Gastrocnemius medialis (tissue), 4 donors: ENCODE measurements around the gene LMTK3. TPM values are rescaled to one million over a fixed set of nuclear protein-coding genes. Genes with fewer than 3 reads are reported as not detected.

Source experiments
- ATAC-seq, 2 donors: fragments of 150-250 bp; one replicate each; pipeline ENCODE4 v1.9.1; 2016
- DNase-seq, 2 donors: peaks; one replicate each; pipeline ENCODE4 v3.0.0-alpha.2; 2019
- H3K27ac ChIP-seq, 4 donors: fragments of 200-600 bp; sonication (generic); 1 replicate in 1 of 4; 2 replicates in 3 of 4; pipeline ENCODE4 v1.5.1; 2016 to 2018; ENCODE audit warnings: mild to moderate bottlenecking in 2 of 4, moderate library complexity in 1 of 4
- H3K27me3 ChIP-seq, 3 donors: fragments of 200-600 bp; sonication (generic) in 2 of 3; 1 replicate in 1 of 3; 2 replicates in 2 of 3; pipeline versions ENCODE4 v1.5.1 to v1.6.0; 2016 to 2019; ENCODE audit warnings: mild to moderate bottlenecking in 1 of 3, moderate library complexity in 1 of 3
- H3K36me3 ChIP-seq, 2 donors: fragments of 200-600 bp; sonication (generic) in 1 of 2; one replicate each; pipeline ENCODE4 v1.5.1; 2017 to 2018
- H3K4me1 ChIP-seq, 2 donors: fragments of 200-600 bp; sonication (generic) in 1 of 2; one replicate each; pipeline ENCODE4 v1.5.1; 2016 to 2017; ENCODE audit warnings: mild to moderate bottlenecking in 2 of 2
- H3K4me3 ChIP-seq, 4 donors: fragments of 200-600 bp; sonication (generic) in 3 of 4; 1 replicate in 1 of 4; 2 replicates in 3 of 4; pipeline ENCODE4 v1.5.1; 2016 to 2019; ENCODE audit warnings: mild to moderate bottlenecking in 2 of 4
- H3K9me3 ChIP-seq, 3 donors: fragments of 200-600 bp; sonication (generic) in 2 of 3; 1 replicate in 1 of 3; 2 replicates in 2 of 3; pipeline ENCODE4 v1.5.1; 2016 to 2019
- POLR2A ChIP-seq, 2 donors: fragments of 450-650 bp; IDR thresholded peaks; one replicate each; pipeline ENCODE4 v1.6.1; 2017; ENCODE audit warnings: antibody characterized with exemption in 2 of 2, mild to moderate bottlenecking in 2 of 2, moderate library complexity in 2 of 2
- in situ Hi-C, 4 donors: fragments of 200-750 bp; cut with MboI; loops; one replicate each; pipeline versions ENCODE4 v1.15.0 to v1.8.0; 2017; ENCODE audit warnings: low sequenced_read_pairs in 4 of 4
- intact Hi-C: fragments of 100-400 bp; cut with DNase I; formaldehyde crosslinking; loops from one replicate; pipeline ENCODE4 v1.15.1; 2023; ENCODE audit warnings: low total_unique reads
- total RNA-seq, 4 donors: library from RNA; depleted of rRNA; stranded (reverse); fragments of >200 nt; gene quantifications; one replicate each; pipeline versions ENCODE4 v1.1.0 to v1.2.3, GENCODE V29; 2016
- TF ChIP-seq, protein P1 (sequence below), 5 experiments: fragments of 450-650 bp in 3 of 5; fragments of 200-600 bp in 2 of 5; sonication (generic) in 2 of 5; IDR thresholded peaks in 4 of 5; conservative IDR thresholded peaks in 1 of 5; 1 replicate in 4 of 5; 2 replicates in 1 of 5; pipeline ENCODE4 v1.5.1; 2016 to 2019; ENCODE audit warnings: antibody characterized with exemption in 5 of 5, mild to moderate bottlenecking in 3 of 5, moderate library complexity in 3 of 5

LMTK3 gene
- total RNA-seq, 4 donors from 2014 or later: not detected

- Histone ChIP-seq H3K27ac (peak overlapping the region; percentile 87 to 92 (median 90)), H3K9me3 (no peaks in the 10 kb centered on the region), H3K4me3 (peak overlapping the region; percentile 93 to 98 (median 96)), H3K27me3 (peaks cover 25 to 36% (median 32%) of the 10 kb centered on the region in 3 donors), H3K4me1 (peaks cover 18 to 22% of the 10 kb centered on the region in 2 donors), H3K36me3 (peaks cover 0 to 31% of the 10 kb centered on the region in 2 donors)
- in situ Hi-C loops: no loop called here
- TF ChIP-seq POLR2A (IDR thresholded peaks at IDR 0.05): no peak
- TF ChIP-seq, protein P1, sequence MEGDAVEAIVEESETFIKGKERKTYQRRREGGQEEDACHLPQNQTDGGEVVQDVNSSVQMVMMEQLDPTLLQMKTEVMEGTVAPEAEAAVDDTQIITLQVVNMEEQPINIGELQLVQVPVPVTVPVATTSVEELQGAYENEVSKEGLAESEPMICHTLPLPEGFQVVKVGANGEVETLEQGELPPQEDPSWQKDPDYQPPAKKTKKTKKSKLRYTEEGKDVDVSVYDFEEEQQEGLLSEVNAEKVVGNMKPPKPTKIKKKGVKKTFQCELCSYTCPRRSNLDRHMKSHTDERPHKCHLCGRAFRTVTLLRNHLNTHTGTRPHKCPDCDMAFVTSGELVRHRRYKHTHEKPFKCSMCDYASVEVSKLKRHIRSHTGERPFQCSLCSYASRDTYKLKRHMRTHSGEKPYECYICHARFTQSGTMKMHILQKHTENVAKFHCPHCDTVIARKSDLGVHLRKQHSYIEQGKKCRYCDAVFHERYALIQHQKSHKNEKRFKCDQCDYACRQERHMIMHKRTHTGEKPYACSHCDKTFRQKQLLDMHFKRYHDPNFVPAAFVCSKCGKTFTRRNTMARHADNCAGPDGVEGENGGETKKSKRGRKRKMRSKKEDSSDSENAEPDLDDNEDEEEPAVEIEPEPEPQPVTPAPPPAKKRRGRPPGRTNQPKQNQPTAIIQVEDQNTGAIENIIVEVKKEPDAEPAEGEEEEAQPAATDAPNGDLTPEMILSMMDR (IDR thresholded peaks at IDR 0.05 in 4 of 5, conservative IDR thresholded peaks at IDR 0.05 in 1 of 5): no peak
- intact Hi-C loops: loop anchor here (1.0 to 5.0 kb wide), 2 partner anchors 24 to 123 kb away; partner anchors contain the start of gene CYTH2
- DNase-seq: no peak
- no peak for ATAC-seq
Measured at GRCh38 chr19:48444936-48445200, 66.8 kb downstream of the LMTK3 start.

GRCh38 chr19:48444129-48444935, 67.3 kb downstream of the LMTK3 start:
- no peak for DNase-seq
- peaks cover 0 to 25% of the 10 kb centered on the region in 2 donors for H3K36me3 ChIP-seq
- in situ Hi-C loops: no loop called here
- intact Hi-C loops: no loop called here
- ATAC-seq: no peak
- no peak for TF ChIP-seq POLR2A (IDR thresholded peaks at IDR 0.05)
- TF ChIP-seq, protein P1 (IDR thresholded peaks at IDR 0.05 in 4 of 5, conservative IDR thresholded peaks at IDR 0.05 in 1 of 5): no peak
- H3K4me3 ChIP-seq: peak overlapping the region; percentile 93 to 98 (median 96)
- H3K27me3 ChIP-seq: peaks cover 25 to 41% (median 37%) of the 10 kb centered on the region in 3 donors
- H3K4me1 ChIP-seq: peaks cover 18 to 22% of the 10 kb centered on the region in 2 donors
- peak overlapping the region in 2 of 4 donors; percentile 87 to 90 for H3K27ac ChIP-seq
- no peaks in the 10 kb centered on the region for H3K9me3 ChIP-seq

- TF ChIP-seq, protein P1 (IDR thresholded peaks at IDR 0.05 in 4 of 5, conservative IDR thresholded peaks at IDR 0.05 in 1 of 5): no peak
- TF ChIP-seq POLR2A (IDR thresholded peaks at IDR 0.05): no peak
- no peak for ATAC-seq
- no peaks in the 10 kb centered on the region for H3K9me3 ChIP-seq
- H3K27me3 ChIP-seq: peaks cover 25 to 46% (median 37%) of the 10 kb centered on the region in 3 donors
- in situ Hi-C loops: no loop called here
- H3K27ac ChIP-seq: no peak overlapping the region
- DNase-seq: no peak
- peaks cover 0 to 19% of the 10 kb centered on the region in 2 donors for H3K36me3 ChIP-seq
- intact Hi-C loops: no loop called here
- peaks cover 18 to 22% of the 10 kb centered on the region in 2 donors for H3K4me1 ChIP-seq
- peak overlapping the region; percentile 7 to 98 (median 94) for H3K4me3 ChIP-seq
Measured at GRCh38 chr19:48443731-48444128, 67.9 kb downstream of the LMTK3 start.

- DNase-seq (no peak), ATAC-seq (no peak)
- in situ Hi-C loops: no loop called here
- TF ChIP-seq, protein P1 (IDR thresholded peaks at IDR 0.05 in 4 of 5, conservative IDR thresholded peaks at IDR 0.05 in 1 of 5): no peak
- no peak for TF ChIP-seq POLR2A (IDR thresholded peaks at IDR 0.05)
- Histone ChIP-seq H3K9me3 (no peaks in the 10 kb centered on the region), H3K36me3 (peaks cover 0 to 14% of the 10 kb centered on the region in 2 donors), H3K27me3 (peaks cover 25 to 46% (median 37%) of the 10 kb centered on the region in 3 donors), H3K4me1 (peaks cover 18 to 22% of the 10 kb centered on the region in 2 donors), H3K27ac (no peak overlapping the region), H3K4me3 (peak overlapping the region in 2 of 4 donors; percentile 22 to 47)
- intact Hi-C loops: no loop called here
Measured at GRCh38 chr19:48443256-48443655, 68.4 kb downstream of the LMTK3 start.
